CD1c-positive myeloid dendritic cell (primary cell): Measurements from ENCODE around the gene NEK2.
A peak's percentile ranks its signal among the peaks of the same experiment; 100 is the strongest.
"Not testable (repeated sequence)": the region's sequence is repeated elsewhere in the genome, so short reads cannot be mapped to it uniquely, and the experiment has no call there.

Experiments
- DNase-seq: peaks from one replicate; pipeline ENCODE4 v3.0.0-alpha.2; 2016; ENCODE audit errors: extremely low spot score

The NEK2 gene

GRCh38 chr1:211632808-211633523 is 42.5 kb downstream of the NEK2 start:
- DNase-seq: no peak

GRCh38 chr1:211632117-211632807 is 43.2 kb downstream of the NEK2 start:
- no peak for DNase-seq

- DNase-seq: no peak
Measured at GRCh38 chr1:211631168-211631567, 44.3 kb downstream of the NEK2 start.

- no peak for DNase-seq
Measured at GRCh38 chr1:211630236-211631081, 45.0 kb downstream of the NEK2 start.

GRCh38 chr1:211628417-211628816 is 47.0 kb downstream of the NEK2 start:
- DNase-seq: no peak

- DNase-seq: no peak
Measured at GRCh38 chr1:211627259-211627658, 48.2 kb downstream of the NEK2 start.

- DNase-seq: not testable (repeated sequence)
Measured at GRCh38 chr1:211625866-211626265, 49.6 kb downstream of the NEK2 start.

GRCh38 chr1:211625040-211625439 is 50.4 kb downstream of the NEK2 start:
- DNase-seq: peak; percentile 73

- DNase-seq: no peak
Measured at GRCh38 chr1:211623515-211623914, 51.9 kb downstream of the NEK2 start.

GRCh38 chr1:211621447-211622198 is 53.8 kb downstream of the NEK2 start:
- DNase-seq: no peak

GRCh38 chr1:211620097-211620496 is 55.3 kb downstream of the NEK2 start:
- no peak for DNase-seq

- no peak for DNase-seq
Measured at GRCh38 chr1:211619033-211619996, 56.1 kb downstream of the NEK2 start.

GRCh38 chr1:211616965-211617297 is 58.5 kb downstream of the NEK2 start:
- DNase-seq: no peak

GRCh38 chr1:211616231-211616964 is 59.0 kb downstream of the NEK2 start:
- DNase-seq: no peak

GRCh38 chr1:211614615-211615014 is 60.8 kb downstream of the NEK2 start:
- DNase-seq: no peak

- no peak for DNase-seq
Measured at GRCh38 chr1:211613951-211614350, 61.5 kb downstream of the NEK2 start.

GRCh38 chr1:211613108-211613947 is 62.1 kb downstream of the NEK2 start:
- DNase-seq: peak; percentile 90

- DNase-seq: no peak
Measured at GRCh38 chr1:211612786-211613107, 62.7 kb downstream of the NEK2 start.
